ENCODE results near the gene RCN1.

DNA sequence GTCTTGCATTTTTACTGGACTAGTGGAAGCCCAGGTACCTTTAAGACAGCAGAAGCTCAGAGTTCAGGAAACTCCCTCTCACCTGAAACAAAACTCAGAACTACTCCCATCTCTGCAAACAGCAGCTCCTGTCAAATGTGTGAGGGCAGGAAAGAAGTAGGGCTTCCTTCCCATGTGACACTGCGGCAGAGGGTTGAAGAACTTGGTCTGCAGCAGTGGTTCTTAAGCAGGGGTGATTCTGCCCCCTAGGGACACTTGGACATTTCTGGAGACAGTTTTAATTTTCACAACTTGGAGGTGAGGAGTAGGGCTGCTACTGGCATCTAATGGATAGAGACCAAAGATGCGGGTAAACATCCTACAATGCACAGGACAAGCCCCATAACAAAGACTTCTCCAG lies 63.4 kb downstream of the RCN1 start:
- TF ChIP-seq CTCF (IDR thresholded peaks at IDR 0.05; ENCODE audit: borderline replicate concordance, extremely low read depth, low read length, poor library complexity, severe bottlenecking): no peak
- TF ChIP-seq EZH2 (IDR thresholded peaks at IDR 0.05; ENCODE audit: borderline replicate concordance, low read depth, low read length, severe bottlenecking): no peak

Data from DND-41 (cell line).